GM10266 (cell line): Measurements from ENCODE around the gene BCL2.
"Not testable (repeated sequence)": the region's sequence is repeated elsewhere in the genome, so short reads cannot be mapped to it uniquely, and the experiment has no call there.

Source experiments
- DNase-seq: peaks from one replicate; pipeline ENCODE4 v3.0.0; 2012; ENCODE audit errors: extremely low spot score
- CTCF ChIP-seq: IDR thresholded peaks from 2 replicates; pipeline ENCODE4 v1.5.1; 2012; ENCODE audit warnings: mild to moderate bottlenecking, low read depth; ENCODE audit not compliant: control insufficient read depth, insufficient read depth; ENCODE audit errors: missing control alignments

Gene BCL2

GRCh38 chr18:63319383-63320122 lies at the start of gene BCL2:
Gene BCL2 (minus strand): TSS chr18:63319769.
- no peak for TF ChIP-seq CTCF
- DNase-seq = no peak

- no peak for TF ChIP-seq CTCF
- no peak for DNase-seq
Observed at GRCh38 chr18:63368611-63369010, 49.0 kb upstream of the BCL2 start.

- TF ChIP-seq CTCF = no peak
- DNase-seq = peak; percentile 94
Observed at GRCh38 chr18:63367053-63367953, 47.7 kb upstream of the BCL2 start, which contains the start of gene KDSR. Gene KDSR (minus strand): TSS chr18:63367206. CDS start chr18:63367118, 88 bp downstream.

- DNase-seq = peak; percentile 66
- no peak for TF ChIP-seq CTCF
Observed at GRCh38 chr18:63366213-63367052, 46.9 kb upstream of the BCL2 start.

GRCh38 chr18:63365876-63366212 lies 46.3 kb upstream of the BCL2 start:
- peak; percentile 13 for DNase-seq
- no peak for TF ChIP-seq CTCF

- DNase-seq = no peak
- no peak for TF ChIP-seq CTCF
Observed at GRCh38 chr18:63363951-63364350, 44.4 kb upstream of the BCL2 start.

- DNase-seq = not testable (repeated sequence)
Observed at GRCh38 chr18:63363420-63363819, 43.9 kb upstream of the BCL2 start.
